B cell (primary cell): ENCODE measurements around the gene SLC4A8. TPM values are rescaled to one million over a fixed set of nuclear protein-coding genes. Genes with fewer than 3 reads are reported as not detected.

ENCODE experiments used
- ATAC-seq: fragments of 200-7000 bp; cut with Tn5 transposase; one replicate; pipeline ENCODE4 v1.10.0; 2021; ENCODE audit warnings: low read depth, mild to moderate bottlenecking, moderate number of reproducible peaks, moderate library complexity
- CTCF ChIA-PET: fragments of 350-600 bp; sonication (Branson Sonifier 250); formaldehyde crosslinking; loops from one replicate; lab custom pipeline; 2021; ENCODE audit warnings: antibody characterized with exemption, inconsistent platforms; lab: Charles Lee
- POLR2A ChIA-PET: fragments of 350-600 bp; sonication (Branson Sonifier 250); formaldehyde crosslinking; loops from one replicate; lab custom pipeline; 2021; ENCODE audit warnings: antibody characterized with exemption; lab: Charles Lee
- DNase-seq: peaks from one replicate; pipeline ENCODE4 v3.0.0; 2013
- H2AFZ ChIP-seq: 2 replicates; pipeline ENCODE4 v1.6.1; 2012; ENCODE audit warnings: mild to moderate bottlenecking, low read depth, low read length; ENCODE audit not compliant: insufficient read depth, poor library complexity, severe bottlenecking
- H3K27ac ChIP-seq, 2 donors: 1 replicate in 1 of 2; 2 replicates in 1 of 2; pipeline ENCODE4 v1.5.1; 2012 to 2013; ENCODE audit warnings: low read length in 2 of 2, mild to moderate bottlenecking in 2 of 2, moderate library complexity in 1 of 2
- H3K27me3 ChIP-seq, 4 experiments: fragments of 200-600 bp in 1 of 4; sonication (generic) in 1 of 4; replicated peaks in 1 of 4; 1 replicate in 2 of 4; 2 replicates in 2 of 4; pipeline versions ENCODE4 v1.6.1 to v1.7.0; 2013 to 2016; ENCODE audit warnings: low read length in 3 of 4, mild to moderate bottlenecking in 2 of 4, mixed read lengths in 1 of 4, moderate library complexity in 1 of 4; ENCODE audit not compliant: insufficient read depth in 4 of 4, control insufficient read depth in 3 of 4; ENCODE audit errors: control extremely low read depth in 1 of 4
- H3K36me3 ChIP-seq, 2 experiments: replicated peaks in 1 of 2; 1 replicate in 1 of 2; 2 replicates in 1 of 2; pipeline versions ENCODE4 v1.6.1 to v1.7.1; 2013; ENCODE audit warnings: low read length in 1 of 2; ENCODE audit not compliant: insufficient read depth in 2 of 2, control insufficient read depth in 1 of 2; ENCODE audit errors: control extremely low read depth in 1 of 2, extremely low read depth in 1 of 2
- H3K4me1 ChIP-seq, 2 donors: fragments of 200-600 bp in 1 of 2; sonication (generic) in 1 of 2; 1 replicate in 1 of 2; 2 replicates in 1 of 2; pipeline versions ENCODE4 v1.5.1 to v1.6.1; 2013 to 2017; ENCODE audit warnings: low read length in 2 of 2; ENCODE audit not compliant: control insufficient read depth in 2 of 2, insufficient read depth in 2 of 2
- H3K4me2 ChIP-seq: replicated peaks from 2 replicates; pipeline ENCODE3; 2012; ENCODE audit warnings: mild to moderate bottlenecking, low read depth, low read length; ENCODE audit not compliant: poor library complexity, severe bottlenecking
- H3K4me3 ChIP-seq, 5 experiments: fragments of 200-600 bp in 1 of 5; sonication (generic) in 1 of 5; 1 replicate in 3 of 5; 2 replicates in 2 of 5; pipeline versions ENCODE4 v1.5.1 to v1.7.0; 2011 to 2016; ENCODE audit warnings: low read length in 4 of 5, mild to moderate bottlenecking in 4 of 5, low read depth in 2 of 5, control low read depth in 1 of 5, moderate library complexity in 1 of 5; ENCODE audit not compliant: insufficient read depth in 1 of 5; ENCODE audit errors: control extremely low read depth in 1 of 5, extremely low read depth in 1 of 5
- H3K79me2 ChIP-seq: fragments of 200-600 bp; sonication (generic); one replicate; pipeline ENCODE4 v1.6.0; 2016; ENCODE audit warnings: low read length; ENCODE audit not compliant: control insufficient read depth, insufficient read depth
- H3K9ac ChIP-seq: fragments of 200-600 bp; sonication (generic); 2 replicates; pipeline ENCODE4 v1.6.1; 2017; ENCODE audit warnings: mild to moderate bottlenecking, low read length, moderate library complexity
- H3K9me3 ChIP-seq, 3 donors: one replicate each; pipeline versions ENCODE4 v1.6.1 to v1.7.1; 2013; ENCODE audit warnings: low read length in 2 of 3; ENCODE audit not compliant: control insufficient read depth in 2 of 3, insufficient read depth in 1 of 3; ENCODE audit errors: control extremely low read depth in 1 of 3
- H4K20me1 ChIP-seq: 2 replicates; pipeline ENCODE4 v1.6.0; 2012; ENCODE audit warnings: mild to moderate bottlenecking, low read length; ENCODE audit not compliant: insufficient read depth, control insufficient read depth, poor library complexity, severe bottlenecking
- H3K27ac Mint-ChIP-seq: one replicate; pipeline ENCODE4 v1.8.0; 2021; ENCODE audit warnings: mixed read lengths
- H3K27me3 Mint-ChIP-seq: one replicate; pipeline ENCODE4 v1.8.0; 2021; ENCODE audit warnings: mixed read lengths
- H3K4me1 Mint-ChIP-seq: one replicate; pipeline ENCODE4 v1.8.0; 2021; ENCODE audit warnings: mixed read lengths
- H3K4me3 Mint-ChIP-seq: one replicate; pipeline ENCODE4 v1.8.0; 2021; ENCODE audit warnings: mixed read lengths
- H3K9me3 Mint-ChIP-seq: one replicate; pipeline ENCODE4 v1.8.0; 2022; ENCODE audit warnings: mixed read lengths; ENCODE audit not compliant: insufficient read depth
- CTCF ChIP-seq: fragments of 200-600 bp; IDR thresholded peaks from one replicate; pipeline ENCODE4 v1.8.0; 2022; ENCODE audit warnings: antibody characterized with exemption, mild to moderate bottlenecking
- EZH2 ChIP-seq: IDR thresholded peaks from 2 replicates; pipeline ENCODE4 v1.6.1; 2012; ENCODE audit warnings: borderline replicate concordance, low read depth, mild to moderate bottlenecking, moderate library complexity, low read length; ENCODE audit not compliant: insufficient read depth, poor library complexity, severe bottlenecking
- WGBS: methylation state at CpG from one replicate; pipeline ENCODE4 v1.1.5; 2013; ENCODE audit warnings: missing lambda C conversion rate; ENCODE audit not compliant: insufficient coverage; 5-methylcytosine and 5-hydroxymethylcytosine counted together
- intact Hi-C: fragments of 100-400 bp; cut with micrococcal nuclease; formaldehyde crosslinking; loops from one replicate; pipeline ENCODE4 v1.10.0; 2022
- polyA plus RNA-seq: library from polyadenylated mRNA; depleted of rRNA; stranded (reverse); fragments of >200 nt; gene quantifications from 2 replicates; pipeline ENCODE4 v1.2.3, GENCODE V29; 2012
- total RNA-seq, 2 donors: library from RNA; stranded (reverse); fragments of 120-200 nt in 1 of 2; gene quantifications; 1 replicate in 1 of 2; 2 replicates in 1 of 2; pipeline versions ENCODE4 v1.2.3 to v1.2.4, GENCODE V29; 2013 to 2022

SLC4A8 gene
- total and polyA plus RNA-seq, 2 donors (not counting 1 experiment from before 2014, with no cell fraction given) = 3.1 to 3.2 TPM

- ATAC-seq (no peak), DNase-seq (no peak)
- H3K79me2 ChIP-seq = peaks cover 26% of the 10 kb centered on the region
- ChIA-PET POLR2A (no interaction called here), CTCF (no interaction called here)
- no peaks in the 10 kb centered on the region for H3K9me3 ChIP-seq
- Mint-ChIP-seq H3K9me3 (no peaks in the 10 kb centered on the region), H3K4me3 (no peak overlapping the region), H3K27me3 (no peaks in the 10 kb centered on the region), H3K27ac (no peak overlapping the region), H3K4me1 (peaks cover 8% of the 10 kb centered on the region)
- H3K36me3 ChIP-seq = peaks cover 0 to 2% of the 10 kb centered on the region in 2 experiments
- intact Hi-C loops = no loop called here
- H2AFZ ChIP-seq = no peak overlapping the region
- H3K27ac ChIP-seq = no peak overlapping the region
- H3K4me1 ChIP-seq = peaks cover 0 to 3% of the 10 kb centered on the region in 2 donors
- H3K9ac ChIP-seq = no peak overlapping the region
- no peaks in the 10 kb centered on the region for H4K20me1 ChIP-seq
- no peak overlapping the region for H3K4me3 ChIP-seq
- WGBS = 100% methylated on average over 1 of the region's 3 CpGs
- no peak overlapping the region for H3K4me2 ChIP-seq
- H3K27me3 ChIP-seq = no peaks in the 10 kb centered on the region
- TF ChIP-seq EZH2 (no peak), CTCF (no peak)
Measured at GRCh38 chr12:51413791-51414190, 10.8 kb upstream of the SLC4A8 start.

GRCh38 chr12:51415931-51416330 is 8.7 kb upstream of the SLC4A8 start:
- Histone ChIP-seq H3K4me3 (no peak overlapping the region), H3K36me3 (peaks cover 0 to 2% of the 10 kb centered on the region in 2 experiments), H3K27me3 (no peaks in the 10 kb centered on the region), H2AFZ (no peak overlapping the region), H3K4me2 (no peak overlapping the region), H3K9ac (no peak overlapping the region), H3K4me1 (peaks cover 0 to 3% of the 10 kb centered on the region in 2 donors), H3K79me2 (peaks cover 26% of the 10 kb centered on the region), H3K9me3 (no peaks in the 10 kb centered on the region), H4K20me1 (no peaks in the 10 kb centered on the region), H3K27ac (no peak overlapping the region)
- ATAC-seq (no peak), DNase-seq (no peak)
- peaks cover 11% of the 10 kb centered on the region for H3K4me1 Mint-ChIP-seq
- TF ChIP-seq CTCF (no peak), EZH2 (no peak)
- no peak overlapping the region for H3K4me3 Mint-ChIP-seq
- intact Hi-C loops = no loop called here
- H3K27me3 Mint-ChIP-seq = no peaks in the 10 kb centered on the region
- POLR2A ChIA-PET = no interaction called here
- CTCF ChIA-PET = interaction anchor here (0.6 to 1.4 kb wide), 3 partner anchors 23 to 321 kb away, joined by 3 to 4 read pairs (median 4); no protein-coding TSS in a partner anchor
- no CpG with 5 or more reads among the region's 1 CpG for WGBS
- no peak overlapping the region for H3K27ac Mint-ChIP-seq
- H3K9me3 Mint-ChIP-seq = no peaks in the 10 kb centered on the region
